Central memory CD8-positive, alpha-beta T cell (primary cell): ENCODE measurements around the gene E4F1.

ENCODE experiments used
- ATAC-seq: fragments of 150-1000 bp; cut with Tn5 transposase; replicated peaks from 2 replicates; pipeline ENCODE4 v1.10.0; 2022; ENCODE audit warnings: mild to moderate bottlenecking, moderate FRiP score, moderate number of reproducible peaks; ENCODE audit not compliant: poor library complexity, severe bottlenecking; ENCODE audit errors: extremely low read depth
- DNase-seq, 2 donors: peaks; one replicate each; pipeline ENCODE4 v3.0.0; 2021; ENCODE audit warnings: low spot score in 2 of 2
- H3K27ac Mint-ChIP-seq: one replicate; pipeline ENCODE4 v1.8.0; 2022; ENCODE audit warnings: low read depth, mild to moderate bottlenecking, moderate library complexity, mixed read lengths
- H3K27me3 Mint-ChIP-seq: one replicate; pipeline ENCODE4 v1.8.0; 2022; ENCODE audit warnings: mixed read lengths
- H3K36me3 Mint-ChIP-seq: one replicate; pipeline ENCODE4 v1.8.0; 2022; ENCODE audit warnings: mild to moderate bottlenecking, moderate library complexity, mixed read lengths; ENCODE audit not compliant: insufficient read depth
- H3K4me1 Mint-ChIP-seq: one replicate; pipeline ENCODE4 v1.8.0; 2022; ENCODE audit warnings: mixed read lengths
- H3K4me3 Mint-ChIP-seq: one replicate; pipeline ENCODE4 v1.8.0; 2022; ENCODE audit warnings: mild to moderate bottlenecking, moderate library complexity, mixed read lengths
- H3K9me3 Mint-ChIP-seq: one replicate; pipeline ENCODE4 v1.8.0; 2022; ENCODE audit warnings: mixed read lengths

The E4F1 gene

GRCh38 chr16:2180962-2181923 lies 42.1 kb upstream of the E4F1 start:
- peaks cover 5% of the 10 kb centered on the region for H3K36me3 Mint-ChIP-seq
- no peak for DNase-seq
- no peak overlapping the region for H3K4me3 Mint-ChIP-seq
- no peaks in the 10 kb centered on the region for H3K9me3 Mint-ChIP-seq
- H3K4me1 Mint-ChIP-seq, result peaks cover 9% of the 10 kb centered on the region
- H3K27ac Mint-ChIP-seq, result no peak overlapping the region
- no peak for ATAC-seq
- H3K27me3 Mint-ChIP-seq, result no peaks in the 10 kb centered on the region

GRCh38 chr16:2181952-2182351 lies 41.4 kb upstream of the E4F1 start:
- Mint-ChIP-seq H3K4me1 (peaks cover 9% of the 10 kb centered on the region), H3K27ac (no peak overlapping the region), H3K27me3 (no peaks in the 10 kb centered on the region), H3K4me3 (no peak overlapping the region), H3K36me3 (peaks cover 6% of the 10 kb centered on the region), H3K9me3 (no peaks in the 10 kb centered on the region)
- DNase-seq (no peak), ATAC-seq (no peak)

- Mint-ChIP-seq H3K4me3 (no peak overlapping the region), H3K27me3 (no peaks in the 10 kb centered on the region), H3K36me3 (peaks cover 5% of the 10 kb centered on the region), H3K27ac (no peak overlapping the region), H3K4me1 (peaks cover 9% of the 10 kb centered on the region), H3K9me3 (no peaks in the 10 kb centered on the region)
- DNase-seq (no peak), ATAC-seq (no peak)
These were observed 39.7 kb upstream of the E4F1 start for GRCh38 chr16:2183671-2184070.

- no peak for ATAC-seq
- H3K4me3 Mint-ChIP-seq, result no peak overlapping the region
- no peak overlapping the region for H3K27ac Mint-ChIP-seq
These were observed 39.0 kb upstream of the E4F1 start for GRCh38 chr16:2184346-2184745.

GRCh38 chr16:2184962-2185361 lies 38.4 kb upstream of the E4F1 start:
- H3K27ac Mint-ChIP-seq, result no peak overlapping the region
- H3K4me3 Mint-ChIP-seq, result no peak overlapping the region
- H3K4me1 Mint-ChIP-seq, result peaks cover 9% of the 10 kb centered on the region
- ATAC-seq (no peak), DNase-seq (no peak)
- H3K36me3 Mint-ChIP-seq, result peaks cover 2% of the 10 kb centered on the region
- H3K9me3 Mint-ChIP-seq, result no peaks in the 10 kb centered on the region
- no peaks in the 10 kb centered on the region for H3K27me3 Mint-ChIP-seq

More at GRCh38 chr16:2184346-2184745, 39.0 kb upstream of the E4F1 start:
- Mint-ChIP-seq H3K4me1 (peaks cover 9% of the 10 kb centered on the region), H3K36me3 (peaks cover 2% of the 10 kb centered on the region), H3K9me3 (no peaks in the 10 kb centered on the region), H3K27me3 (no peaks in the 10 kb centered on the region)
- DNase-seq, result no peak

GRCh38 chr16:2186064-2186463 lies 37.3 kb upstream of the E4F1 start:
- no peaks in the 10 kb centered on the region for H3K27me3 Mint-ChIP-seq
- peaks cover 9% of the 10 kb centered on the region for H3K4me1 Mint-ChIP-seq
- no peaks in the 10 kb centered on the region for H3K9me3 Mint-ChIP-seq
- H3K27ac Mint-ChIP-seq, result no peak overlapping the region
- DNase-seq (no peak), ATAC-seq (no peak)
- H3K36me3 Mint-ChIP-seq, result peaks cover 2% of the 10 kb centered on the region
- no peak overlapping the region for H3K4me3 Mint-ChIP-seq

GRCh38 chr16:2186505-2186904 lies 36.9 kb upstream of the E4F1 start:
- Mint-ChIP-seq H3K27me3 (no peaks in the 10 kb centered on the region), H3K9me3 (no peaks in the 10 kb centered on the region), H3K4me3 (no peak overlapping the region), H3K4me1 (peaks cover 9% of the 10 kb centered on the region), H3K27ac (no peak overlapping the region), H3K36me3 (peaks cover 2% of the 10 kb centered on the region)
- DNase-seq (no peak), ATAC-seq (no peak)

- Mint-ChIP-seq H3K4me1 (peaks cover 3% of the 10 kb centered on the region), H3K27me3 (no peaks in the 10 kb centered on the region), H3K4me3 (no peak overlapping the region), H3K27ac (no peak overlapping the region), H3K9me3 (no peaks in the 10 kb centered on the region), H3K36me3 (peaks cover 2% of the 10 kb centered on the region)
- ATAC-seq, result no peak
- DNase-seq, result no peak
These were observed 36.2 kb upstream of the E4F1 start for GRCh38 chr16:2187212-2187611.

GRCh38 chr16:2188395-2188794 lies 35.0 kb upstream of the E4F1 start:
- no peak for DNase-seq
- Mint-ChIP-seq H3K4me1 (no peaks in the 10 kb centered on the region), H3K27me3 (no peaks in the 10 kb centered on the region), H3K27ac (no peak overlapping the region), H3K36me3 (peaks cover 2% of the 10 kb centered on the region), H3K9me3 (no peaks in the 10 kb centered on the region), H3K4me3 (no peak overlapping the region)
- ATAC-seq, result no peak

GRCh38 chr16:2189252-2189893 lies 34.0 kb upstream of the E4F1 start:
- Mint-ChIP-seq H3K9me3 (no peaks in the 10 kb centered on the region), H3K27ac (no peak overlapping the region), H3K4me3 (no peak overlapping the region), H3K4me1 (no peaks in the 10 kb centered on the region), H3K27me3 (peaks cover 1% of the 10 kb centered on the region), H3K36me3 (peaks cover 2% of the 10 kb centered on the region)
- ATAC-seq (no peak), DNase-seq (no peak)

GRCh38 chr16:2190002-2190658 lies 33.3 kb upstream of the E4F1 start:
- H3K27me3 Mint-ChIP-seq, result peaks cover 9% of the 10 kb centered on the region
- H3K27ac Mint-ChIP-seq, result no peak overlapping the region
- no peaks in the 10 kb centered on the region for H3K9me3 Mint-ChIP-seq
- peaks cover 3% of the 10 kb centered on the region for H3K36me3 Mint-ChIP-seq
- no peaks in the 10 kb centered on the region for H3K4me1 Mint-ChIP-seq
- ATAC-seq, result no peak
- H3K4me3 Mint-ChIP-seq, result no peak overlapping the region
- no peak for DNase-seq

- no peak for ATAC-seq
- Mint-ChIP-seq H3K36me3 (peaks cover 3% of the 10 kb centered on the region), H3K27me3 (peaks cover 12% of the 10 kb centered on the region), H3K4me1 (no peaks in the 10 kb centered on the region), H3K4me3 (no peak overlapping the region), H3K9me3 (no peaks in the 10 kb centered on the region), H3K27ac (no peak overlapping the region)
- no peak for DNase-seq
These were observed 32.5 kb upstream of the E4F1 start for GRCh38 chr16:2190659-2191445.
